OCI-LY3 (cell line): Measurements from ENCODE around the gene ICAM5.

ENCODE experiments used
- H2AFZ ChIP-seq: fragments of 200-600, 300-600 bp; shearing (Covaris generic); 2 replicates; pipeline ENCODE4 v1.6.0; 2014; ENCODE audit warnings: antibody characterized with exemption, low read depth, low read length
- H3K27ac ChIP-seq: fragments of 200-600, 300-600 bp; sonication (generic); 2 replicates; pipeline ENCODE4 v1.5.1; 2014; ENCODE audit warnings: mild to moderate bottlenecking, low read length, moderate library complexity, mixed read lengths
- H3K27me3 ChIP-seq: fragments of 200-600, 300-600 bp; sonication (generic); 2 replicates; pipeline ENCODE4 v1.6.1; 2014; ENCODE audit warnings: low read depth, low read length, mixed read lengths
- H3K36me3 ChIP-seq: fragments of 200-600, 300-600 bp; sonication (generic); replicated peaks from 2 replicates; pipeline ENCODE3; 2014; ENCODE audit warnings: low read depth, low read length, mixed read lengths
- H3K4me1 ChIP-seq: fragments of 300-600, 200-600 bp; sonication (generic); 2 replicates; pipeline ENCODE4 v1.6.1; 2014; ENCODE audit warnings: low read length, mixed read lengths
- H3K4me2 ChIP-seq: fragments of 200-600, 300-600 bp; sonication (generic); 2 replicates; pipeline ENCODE4 v1.6.1; 2014; ENCODE audit warnings: low read length, mixed read lengths
- H3K4me3 ChIP-seq: fragments of 300-600, 200-600 bp; sonication (generic); 2 replicates; pipeline ENCODE4 v1.5.1; 2014; ENCODE audit warnings: antibody characterized with exemption, mild to moderate bottlenecking, low read length, moderate library complexity
- H3K79me2 ChIP-seq: fragments of 300-600, 200-600 bp; shearing (Covaris generic); 2 replicates; pipeline ENCODE4 v1.6.1; 2014; ENCODE audit warnings: mild to moderate bottlenecking, low read length, mixed read lengths
- H3K9ac ChIP-seq: fragments of 300-600, 200-600 bp; shearing (Covaris generic); 2 replicates; pipeline ENCODE4 v1.6.0; 2014; ENCODE audit warnings: mild to moderate bottlenecking, low read length, moderate library complexity
- H3K9me3 ChIP-seq: fragments of 200-600, 300-600 bp; shearing (Covaris generic); 2 replicates; pipeline ENCODE4 v1.6.1; 2014; ENCODE audit warnings: low read length, mixed read lengths; ENCODE audit not compliant: insufficient read depth
- H4K20me1 ChIP-seq: fragments of 200-600, 300-600 bp; sonication (generic); 2 replicates; pipeline ENCODE4 v1.6.1; 2016; ENCODE audit warnings: low read length, mixed read lengths; ENCODE audit not compliant: insufficient read depth
- CTCF ChIP-seq: fragments of 200-600, 300-600 bp; sonication (generic); IDR thresholded peaks from 2 replicates; pipeline ENCODE4 v1.5.1; 2014; ENCODE audit warnings: antibody characterized with exemption, low read length, low read depth
- EZH2phosphoT487 ChIP-seq: fragments of 200-600 bp; shearing (Covaris generic); IDR thresholded peaks from 2 replicates; pipeline ENCODE4 v1.6.1; 2018; ENCODE audit warnings: antibody characterized with exemption, mixed run types, low read depth

Gene ICAM5

GRCh38 chr19:10338940-10339339, 49.2 kb downstream of the ICAM5 start:
- Histone ChIP-seq H3K27ac (peak overlapping the region; percentile 47), H3K4me1 (peaks cover 31% of the 10 kb centered on the region), H2AFZ (peak overlapping the region; percentile 43), H3K27me3 (no peaks in the 10 kb centered on the region), H3K4me2 (peak overlapping the region; percentile 98), H3K9ac (peak overlapping the region; percentile 77), H3K4me3 (peak overlapping the region; percentile 78), H3K79me2 (peaks cover 18% of the 10 kb centered on the region), H3K36me3 (peaks cover 17% of the 10 kb centered on the region), H3K9me3 (no peaks in the 10 kb centered on the region), H4K20me1 (no peaks in the 10 kb centered on the region)
- TF ChIP-seq CTCF = no peak

GRCh38 chr19:10339380-10339960, 49.7 kb downstream of the ICAM5 start, which contains the start of gene ICAM3:
Gene ICAM3 (minus strand): TSS chr19:10339624. CDS start chr19:10339614, 10 bp downstream.
- peaks cover 12% of the 10 kb centered on the region for H3K36me3 ChIP-seq
- TF ChIP-seq CTCF (no peak), EZH2phosphoT487 (no peak)
- peak within 1 kb of the TSS; percentile 47 for H3K27ac ChIP-seq
- peak within 1 kb of the TSS; percentile 98 for H3K4me2 ChIP-seq
- H3K9ac ChIP-seq = peak within 1 kb of the TSS; percentile 77
- H2AFZ ChIP-seq = peak within 1 kb of the TSS; percentile 43
- H4K20me1 ChIP-seq = no peaks in the 10 kb centered on the region
- peaks cover 13% of the 10 kb centered on the region for H3K79me2 ChIP-seq
- peaks cover 26% of the 10 kb centered on the region for H3K4me1 ChIP-seq
- H3K4me3 ChIP-seq = peak within 1 kb of the TSS; percentile 78
- H3K27me3 ChIP-seq = no peaks in the 10 kb centered on the region
- no peaks in the 10 kb centered on the region for H3K9me3 ChIP-seq

- peaks cover 7% of the 10 kb centered on the region for H3K36me3 ChIP-seq
- peak overlapping the region; percentile 43; the same call in 1 of the 2 replicates for H2AFZ ChIP-seq
- peak overlapping the region; percentile 77; the same call in 1 of the 2 replicates for H3K9ac ChIP-seq
- no peaks in the 10 kb centered on the region for H3K27me3 ChIP-seq
- no peak for TF ChIP-seq EZH2phosphoT487
- TF ChIP-seq CTCF = no peak
- H3K9me3 ChIP-seq = no peaks in the 10 kb centered on the region
- peaks cover 11% of the 10 kb centered on the region for H3K79me2 ChIP-seq
- peak overlapping the region; percentile 98 for H3K4me2 ChIP-seq
- H3K27ac ChIP-seq = peak overlapping the region; percentile 47
- H3K4me3 ChIP-seq = peak overlapping the region; percentile 78
- peaks cover 25% of the 10 kb centered on the region for H3K4me1 ChIP-seq
- H4K20me1 ChIP-seq = no peaks in the 10 kb centered on the region
Observed at GRCh38 chr19:10339977-10340376, 50.2 kb downstream of the ICAM5 start.

- no peak for TF ChIP-seq EZH2phosphoT487
- TF ChIP-seq CTCF = no peak
- Histone ChIP-seq H3K4me1 (peaks cover 15% of the 10 kb centered on the region), H3K79me2 (peaks cover 8% of the 10 kb centered on the region), H3K4me2 (no peak overlapping the region), H3K9me3 (no peaks in the 10 kb centered on the region), H4K20me1 (no peaks in the 10 kb centered on the region), H3K9ac (no peak overlapping the region), H3K27me3 (no peaks in the 10 kb centered on the region), H3K36me3 (no peaks in the 10 kb centered on the region), H3K4me3 (no peak overlapping the region), H2AFZ (no peak overlapping the region), H3K27ac (no peak overlapping the region)
Observed at GRCh38 chr19:10343495-10343894, 53.7 kb downstream of the ICAM5 start.
